GM23338 (cell line): ENCODE data around the gene SLC38A10. TPM values are rescaled to one million over a fixed set of nuclear protein-coding genes. Genes with fewer than 3 reads are reported as not detected.

Experiments
- ATAC-seq: fragments of 200-7000 bp; cut with Tn5 transposase; 3 replicates; pipeline ENCODE4 v1.9.1; 2020
- DNase-seq: peaks from one replicate; pipeline ENCODE4 v3.0.0-alpha.2; 2015; ENCODE audit warnings: low spot score
- H2AFZ ChIP-seq: fragments of 200-600 bp; sonication (generic); 2 replicates; pipeline ENCODE4 v1.8.0; 2016; ENCODE audit warnings: antibody characterized with exemption, mild to moderate bottlenecking, moderate library complexity
- H3F3A ChIP-seq: fragments of 200-600 bp; sonication (generic); replicated peaks from 2 replicates; pipeline ENCODE4 v1.8.0; 2017; ENCODE audit warnings: antibody characterized with exemption, mixed run types, low read depth
- H3K27ac ChIP-seq: fragments of 200-600 bp; sonication (generic); 2 replicates; pipeline ENCODE4 v1.6.1; 2016; ENCODE audit warnings: low read depth
- H3K27me3 ChIP-seq: fragments of 200-600 bp; sonication (generic); 2 replicates; pipeline ENCODE4 v1.8.0; 2016; ENCODE audit warnings: mild to moderate bottlenecking, mixed run types, moderate library complexity; ENCODE audit not compliant: insufficient read depth
- H3K36me3 ChIP-seq: fragments of 200-600 bp; sonication (generic); 2 replicates; pipeline ENCODE4 v1.8.0; 2016; ENCODE audit warnings: mild to moderate bottlenecking; ENCODE audit not compliant: insufficient read depth
- H3K4me1 ChIP-seq: fragments of 200-600 bp; sonication (generic); 2 replicates; pipeline ENCODE4 v1.8.0; 2016; ENCODE audit warnings: mild to moderate bottlenecking, moderate library complexity; ENCODE audit not compliant: insufficient read depth
- H3K4me2 ChIP-seq: fragments of 200-600 bp; sonication (generic); 2 replicates; pipeline ENCODE4 v1.7.1; 2017; ENCODE audit warnings: mixed run types
- H3K4me3 ChIP-seq: fragments of 200-600 bp; sonication (generic); 2 replicates; pipeline ENCODE4 v1.6.1; 2016; ENCODE audit warnings: mixed run types
- H3K79me2 ChIP-seq: fragments of 200-600 bp; sonication (generic); replicated peaks from 2 replicates; pipeline ENCODE4 v1.8.0; 2017; ENCODE audit warnings: mild to moderate bottlenecking; ENCODE audit not compliant: insufficient read depth
- H3K9me2 ChIP-seq: fragments of 200-600 bp; sonication (generic); 2 replicates; pipeline ENCODE4 v1.8.0; 2017; ENCODE audit not compliant: insufficient read depth
- H4K20me1 ChIP-seq: fragments of 200-600 bp; sonication (generic); replicated peaks from 2 replicates; pipeline ENCODE4 v1.8.0; 2017; ENCODE audit warnings: mild to moderate bottlenecking; ENCODE audit not compliant: insufficient read depth
- H3K27ac Mint-ChIP-seq: 2 replicates; pipeline ENCODE4 v1.8.0; 2020; ENCODE audit warnings: inconsistent platforms, mild to moderate bottlenecking, moderate library complexity, mixed read lengths
- H3K27me3 Mint-ChIP-seq: 3 replicates; pipeline ENCODE4 v1.8.0; 2022; ENCODE audit warnings: low read depth, mild to moderate bottlenecking, moderate library complexity, mixed read lengths, inconsistent platforms; ENCODE audit not compliant: insufficient read depth, poor library complexity
- H3K36me3 Mint-ChIP-seq: 3 replicates; pipeline ENCODE4 v1.8.0; 2021; ENCODE audit warnings: low read depth, mild to moderate bottlenecking, inconsistent platforms, moderate library complexity, mixed read lengths
- H3K4me1 Mint-ChIP-seq: 3 replicates; pipeline ENCODE4 v1.8.0; 2020; ENCODE audit warnings: mild to moderate bottlenecking, inconsistent platforms, mixed read lengths
- H3K4me3 Mint-ChIP-seq: 3 replicates; pipeline ENCODE4 v1.8.0; 2021; ENCODE audit warnings: moderate library complexity, mild to moderate bottlenecking, inconsistent platforms, mixed read lengths
- H3K9me3 Mint-ChIP-seq: 3 replicates; pipeline ENCODE4 v1.8.0; 2020; ENCODE audit warnings: moderate library complexity, mild to moderate bottlenecking, inconsistent platforms, mixed read lengths
- NANOG ChIP-seq: IDR thresholded peaks from 2 replicates; pipeline ENCODE4 v1.6.1; 2016; ENCODE audit warnings: antibody characterized with exemption, borderline replicate concordance
- POLR2AphosphoS5 ChIP-seq: IDR thresholded peaks from 2 replicates; pipeline ENCODE4 v1.6.1; 2016; ENCODE audit warnings: antibody characterized with exemption, low read depth
- ZNF331 ChIP-seq: fragments of 250-450 bp; sonication (Bioruptor Pico); IDR thresholded peaks from 2 replicates; pipeline ENCODE4 v1.5.0; 2020; ENCODE audit warnings: low read depth, mild to moderate bottlenecking, moderate library complexity
- polyA plus RNA-seq: library from polyadenylated mRNA; unstranded; fragments of >200 nt; fragmentation: Nextera tagmentation; extraction: Ambion mirVana; gene quantifications from 2 replicates; pipeline ENCODE4 v1.2.1, GENCODE V29; 2016
- total RNA-seq: library from RNA; depleted of rRNA; stranded (reverse); fragments of >200 nt; shearing (Covaris generic); gene quantifications from 2 replicates; pipeline ENCODE4 v1.2.3, GENCODE V29; 2014
- TF ChIP-seq, protein P1 (sequence below): fragments of 250-450 bp; sonication (Bioruptor Pico); IDR thresholded peaks from 2 replicates; pipeline ENCODE4 v1.5.0; 2020; ENCODE audit warnings: mild to moderate bottlenecking, moderate library complexity
- TF ChIP-seq, protein P2 (sequence below): IDR thresholded peaks from 2 replicates; pipeline ENCODE4 v1.6.1; 2016; ENCODE audit warnings: antibody characterized with exemption

The SLC38A10 gene
- total and polyA plus RNA-seq, 2 experiments from 2014 or later, result 17.1 to 55.8 TPM

DNA sequence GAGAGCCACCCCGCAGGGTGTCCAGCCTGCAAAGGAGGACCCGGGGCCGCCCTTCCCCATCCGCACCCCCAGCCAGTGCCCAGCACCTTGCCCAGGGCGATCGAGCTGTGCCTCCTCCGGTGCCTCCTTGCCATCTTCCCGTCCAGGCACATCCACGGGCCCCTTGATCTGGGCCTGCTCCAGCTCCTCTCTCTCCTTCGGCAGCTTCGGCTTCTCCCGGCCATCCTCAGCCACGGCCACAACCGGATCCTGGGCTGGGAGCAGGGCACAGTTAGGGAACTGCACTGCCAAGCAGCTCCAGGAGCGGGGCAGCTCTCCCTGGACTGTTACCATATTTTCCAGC is 42.1 kb downstream of the SLC38A10 start (continued):
- no peak for TF ChIP-seq NANOG
- TF ChIP-seq, protein P1, sequence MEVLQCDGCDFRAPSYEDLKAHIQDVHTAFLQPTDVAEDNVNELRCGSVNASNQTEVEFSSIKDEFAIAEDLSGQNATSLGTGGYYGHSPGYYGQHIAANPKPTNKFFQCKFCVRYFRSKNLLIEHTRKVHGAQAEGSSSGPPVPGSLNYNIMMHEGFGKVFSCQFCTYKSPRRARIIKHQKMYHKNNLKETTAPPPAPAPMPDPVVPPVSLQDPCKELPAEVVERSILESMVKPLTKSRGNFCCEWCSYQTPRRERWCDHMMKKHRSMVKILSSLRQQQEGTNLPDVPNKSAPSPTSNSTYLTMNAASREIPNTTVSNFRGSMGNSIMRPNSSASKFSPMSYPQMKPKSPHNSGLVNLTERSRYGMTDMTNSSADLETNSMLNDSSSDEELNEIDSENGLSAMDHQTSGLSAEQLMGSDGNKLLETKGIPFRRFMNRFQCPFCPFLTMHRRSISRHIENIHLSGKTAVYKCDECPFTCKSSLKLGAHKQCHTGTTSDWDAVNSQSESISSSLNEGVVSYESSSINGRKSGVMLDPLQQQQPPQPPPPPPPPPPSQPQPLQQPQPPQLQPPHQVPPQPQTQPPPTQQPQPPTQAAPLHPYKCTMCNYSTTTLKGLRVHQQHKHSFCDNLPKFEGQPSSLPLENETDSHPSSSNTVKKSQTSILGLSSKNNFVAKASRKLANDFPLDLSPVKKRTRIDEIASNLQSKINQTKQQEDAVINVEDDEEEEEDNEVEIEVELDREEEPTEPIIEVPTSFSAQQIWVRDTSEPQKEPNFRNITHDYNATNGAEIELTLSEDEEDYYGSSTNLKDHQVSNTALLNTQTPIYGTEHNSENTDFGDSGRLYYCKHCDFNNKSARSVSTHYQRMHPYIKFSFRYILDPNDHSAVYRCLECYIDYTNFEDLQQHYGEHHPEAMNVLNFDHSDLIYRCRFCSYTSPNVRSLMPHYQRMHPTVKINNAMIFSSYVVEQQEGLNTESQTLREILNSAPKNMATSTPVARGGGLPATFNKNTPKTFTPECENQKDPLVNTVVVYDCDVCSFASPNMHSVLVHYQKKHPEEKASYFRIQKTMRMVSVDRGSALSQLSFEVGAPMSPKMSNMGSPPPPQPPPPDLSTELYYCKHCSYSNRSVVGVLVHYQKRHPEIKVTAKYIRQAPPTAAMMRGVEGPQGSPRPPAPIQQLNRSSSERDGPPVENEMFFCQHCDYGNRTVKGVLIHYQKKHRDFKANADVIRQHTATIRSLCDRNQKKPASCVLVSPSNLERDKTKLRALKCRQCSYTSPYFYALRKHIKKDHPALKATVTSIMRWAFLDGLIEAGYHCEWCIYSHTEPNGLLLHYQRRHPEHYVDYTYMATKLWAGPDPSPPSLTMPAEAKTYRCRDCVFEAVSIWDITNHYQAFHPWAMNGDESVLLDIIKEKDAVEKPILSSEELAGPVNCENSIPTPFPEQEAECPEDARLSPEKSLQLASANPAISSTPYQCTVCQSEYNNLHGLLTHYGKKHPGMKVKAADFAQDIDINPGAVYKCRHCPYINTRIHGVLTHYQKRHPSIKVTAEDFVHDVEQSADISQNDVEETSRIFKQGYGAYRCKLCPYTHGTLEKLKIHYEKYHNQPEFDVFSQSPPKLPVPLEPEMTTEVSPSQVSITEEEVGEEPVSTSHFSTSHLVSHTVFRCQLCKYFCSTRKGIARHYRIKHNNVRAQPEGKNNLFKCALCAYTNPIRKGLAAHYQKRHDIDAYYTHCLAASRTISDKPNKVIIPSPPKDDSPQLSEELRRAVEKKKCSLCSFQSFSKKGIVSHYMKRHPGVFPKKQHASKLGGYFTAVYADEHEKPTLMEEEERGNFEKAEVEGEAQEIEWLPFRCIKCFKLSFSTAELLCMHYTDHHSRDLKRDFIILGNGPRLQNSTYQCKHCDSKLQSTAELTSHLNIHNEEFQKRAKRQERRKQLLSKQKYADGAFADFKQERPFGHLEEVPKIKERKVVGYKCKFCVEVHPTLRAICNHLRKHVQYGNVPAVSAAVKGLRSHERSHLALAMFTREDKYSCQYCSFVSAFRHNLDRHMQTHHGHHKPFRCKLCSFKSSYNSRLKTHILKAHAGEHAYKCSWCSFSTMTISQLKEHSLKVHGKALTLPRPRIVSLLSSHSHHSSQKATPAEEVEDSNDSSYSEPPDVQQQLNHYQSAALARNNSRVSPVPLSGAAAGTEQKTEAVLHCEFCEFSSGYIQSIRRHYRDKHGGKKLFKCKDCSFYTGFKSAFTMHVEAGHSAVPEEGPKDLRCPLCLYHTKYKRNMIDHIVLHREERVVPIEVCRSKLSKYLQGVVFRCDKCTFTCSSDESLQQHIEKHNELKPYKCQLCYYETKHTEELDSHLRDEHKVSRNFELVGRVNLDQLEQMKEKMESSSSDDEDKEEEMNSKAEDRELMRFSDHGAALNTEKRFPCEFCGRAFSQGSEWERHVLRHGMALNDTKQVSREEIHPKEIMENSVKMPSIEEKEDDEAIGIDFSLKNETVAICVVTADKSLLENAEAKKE (CRISPR knock-in tag), result no peak

DNA sequence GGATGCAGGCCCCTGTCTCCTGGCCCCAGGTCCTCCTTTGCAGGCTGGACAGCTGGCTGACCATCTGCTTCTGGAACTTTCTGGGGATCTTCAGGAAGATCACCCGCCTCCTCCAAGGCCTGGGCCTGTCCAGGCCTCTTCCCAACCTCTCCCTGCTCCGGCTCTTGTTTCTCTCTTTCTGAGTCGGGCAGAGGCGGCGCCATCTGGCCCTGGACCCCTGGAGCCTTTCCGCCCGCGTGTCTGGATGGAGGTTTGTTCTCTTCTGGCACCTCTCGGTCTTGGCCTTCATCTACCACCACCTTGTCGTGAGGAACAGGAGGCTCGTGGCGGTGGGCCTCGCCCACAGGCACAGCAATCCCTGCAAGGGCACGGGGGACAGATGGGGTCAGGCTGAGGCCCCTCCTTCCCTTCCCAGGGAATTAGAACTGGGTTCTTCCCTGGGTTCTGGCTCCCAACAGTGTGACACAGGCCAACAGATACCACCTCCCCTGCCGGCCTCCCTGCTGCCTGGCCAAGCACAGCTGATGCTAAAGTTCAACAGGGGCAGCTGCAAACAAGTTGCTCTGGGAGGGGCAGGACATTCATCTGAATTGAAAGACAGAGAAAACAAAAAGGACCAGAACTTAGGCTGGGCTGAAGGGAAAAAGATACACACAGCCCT is 42.7 kb downstream of the SLC38A10 start:
- H3K27me3 ChIP-seq, result no peaks in the 10 kb centered on the region
- no peak for TF ChIP-seq ZNF331 (CRISPR knock-in tag)
- TF ChIP-seq, protein P2, sequence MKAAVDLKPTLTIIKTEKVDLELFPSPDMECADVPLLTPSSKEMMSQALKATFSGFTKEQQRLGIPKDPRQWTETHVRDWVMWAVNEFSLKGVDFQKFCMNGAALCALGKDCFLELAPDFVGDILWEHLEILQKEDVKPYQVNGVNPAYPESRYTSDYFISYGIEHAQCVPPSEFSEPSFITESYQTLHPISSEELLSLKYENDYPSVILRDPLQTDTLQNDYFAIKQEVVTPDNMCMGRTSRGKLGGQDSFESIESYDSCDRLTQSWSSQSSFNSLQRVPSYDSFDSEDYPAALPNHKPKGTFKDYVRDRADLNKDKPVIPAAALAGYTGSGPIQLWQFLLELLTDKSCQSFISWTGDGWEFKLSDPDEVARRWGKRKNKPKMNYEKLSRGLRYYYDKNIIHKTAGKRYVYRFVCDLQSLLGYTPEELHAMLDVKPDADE, result no peak
- TF ChIP-seq POLR2AphosphoS5, result no peak
- H3K27ac Mint-ChIP-seq, result no peak overlapping the region

More for the DNA sequence above, 42.7 kb downstream of the SLC38A10 start:
- Histone ChIP-seq H3K4me2 (no peak overlapping the region), H3K4me1 (peaks cover 3% of the 10 kb centered on the region; the same call in 1 of the 2 replicates), H4K20me1 (no peaks in the 10 kb centered on the region; the same call in 1 of the 2 replicates), H2AFZ (no peak overlapping the region), H3F3A (peaks cover 2% of the 10 kb centered on the region; the same call in 1 of the 2 replicates), H3K36me3 (no peaks in the 10 kb centered on the region), H3K4me3 (no peak overlapping the region), H3K9me2 (peaks cover 5% of the 10 kb centered on the region), H3K27ac (no peak overlapping the region), H3K79me2 (no peaks in the 10 kb centered on the region)
- no peak for ATAC-seq
- peaks cover 3% of the 10 kb centered on the region; the same call in 1 of the 3 replicates for H3K9me3 Mint-ChIP-seq
- no peak for DNase-seq
- H3K4me3 Mint-ChIP-seq, result no peak overlapping the region
- H3K36me3 Mint-ChIP-seq, result peaks cover 6% of the 10 kb centered on the region; the same call in 2 of the 3 replicates
- peaks cover 27% of the 10 kb centered on the region for H3K4me1 Mint-ChIP-seq
- peaks cover 19% of the 10 kb centered on the region for H3K27me3 Mint-ChIP-seq
